ENCODE results near the gene UNC13A. TPM values are rescaled to one million over a fixed set of nuclear protein-coding genes. Genes with fewer than 3 reads are reported as not detected.

Gene UNC13A
- total RNA-seq, 1 experiment from 2014 or later, result 0.18 TPM

Other genes starting within 250 kb of the UNC13A start
- gene TMEM221, start 239.7 kb downstream of the UNC13A start, total RNA-seq (2022), result 0.37 TPM in 1 of 2 replicates, not detected in the other
- gene NXNL1, start 227.4 kb downstream of the UNC13A start, total RNA-seq (2022), result not detected in 2 replicates
- 3.7 and 3.9 TPM in 2 replicates for gene SLC27A1, start 217.8 kb downstream of the UNC13A start, total RNA-seq (2022)
- gene PGLS, start 176.7 kb downstream of the UNC13A start, total RNA-seq (2022), result 69.2 and 69.7 TPM in 2 replicates
- gene COLGALT1, start 132.7 kb downstream of the UNC13A start, total RNA-seq (2022), result 80.1 and 81.9 TPM in 2 replicates
- 51.4 and 58.2 TPM in 2 replicates for gene MAP1S, start 31.1 kb upstream of the UNC13A start, total RNA-seq (2022)
- 0.35 and 0.39 TPM in 2 replicates for gene FCHO1, start 63.1 kb upstream of the UNC13A start, total RNA-seq (2022)
- 2.8 and 4.6 TPM in 2 replicates for gene B3GNT3, start 106.8 kb upstream of the UNC13A start, total RNA-seq (2022)
- gene INSL3, start 133.2 kb upstream of the UNC13A start, total RNA-seq (2022), result not detected in 2 replicates
- gene JAK3, start 159.6 kb upstream of the UNC13A start, total RNA-seq (2022), result not detected in 2 replicates
- gene RPL18A, start 171.6 kb upstream of the UNC13A start, total RNA-seq (2022), result 1,599 and 1,686 TPM in 2 replicates
- gene SLC5A5, start 183.6 kb upstream of the UNC13A start, total RNA-seq (2022), result 0.43 TPM in 1 of 2 replicates, not detected in the other
- 73.3 TPM in 2 replicates for gene CCDC124, start 244.7 kb upstream of the UNC13A start, total RNA-seq (2022)